Femur (tissue), 1 donor: Measurements from ENCODE around the gene PIP5K1B.

Experiments
- DNase-seq: peaks from one replicate; pipeline ENCODE4 v3.0.0-alpha.2; 2017

PIP5K1B gene

GRCh38 chr9:68740561-68740960 is 35.5 kb downstream of the PIP5K1B start:
- no peak for DNase-seq

- no peak for DNase-seq
These were observed 36.2 kb downstream of the PIP5K1B start for GRCh38 chr9:68741234-68741633.

GRCh38 chr9:68741704-68742332 is 36.8 kb downstream of the PIP5K1B start:
- no peak for DNase-seq

- DNase-seq: no peak
These were observed 37.3 kb downstream of the PIP5K1B start for GRCh38 chr9:68742333-68742730.

- DNase-seq: no peak
These were observed 39.4 kb downstream of the PIP5K1B start for GRCh38 chr9:68744426-68744825.

- DNase-seq: no peak
These were observed 41.5 kb downstream of the PIP5K1B start for GRCh38 chr9:68746525-68746924.

- no peak for DNase-seq
These were observed 42.0 kb downstream of the PIP5K1B start for GRCh38 chr9:68747043-68747533.

GRCh38 chr9:68749135-68749534 is 44.1 kb downstream of the PIP5K1B start:
- DNase-seq: no peak

- no peak for DNase-seq
These were observed 44.6 kb downstream of the PIP5K1B start for GRCh38 chr9:68749579-68750159.

GRCh38 chr9:68750255-68750654 is 45.2 kb downstream of the PIP5K1B start:
- DNase-seq: no peak

- no peak for DNase-seq
These were observed 45.7 kb downstream of the PIP5K1B start for GRCh38 chr9:68750786-68751185.

GRCh38 chr9:68751556-68751955 is 46.5 kb downstream of the PIP5K1B start:
- no peak for DNase-seq

- no peak for DNase-seq
These were observed 50.0 kb downstream of the PIP5K1B start for GRCh38 chr9:68755051-68755450.

- no peak for DNase-seq
These were observed 50.7 kb downstream of the PIP5K1B start for GRCh38 chr9:68755752-68756151.

GRCh38 chr9:68759981-68760673 is 55.1 kb downstream of the PIP5K1B start:
- DNase-seq: no peak

- no peak for DNase-seq
These were observed 55.8 kb downstream of the PIP5K1B start for GRCh38 chr9:68760674-68761333.

- no peak for DNase-seq
These were observed 57.5 kb downstream of the PIP5K1B start for GRCh38 chr9:68762570-68762969.

GRCh38 chr9:68763104-68763503 is 58.1 kb downstream of the PIP5K1B start:
- DNase-seq: no peak

- no peak for DNase-seq
These were observed 63.6 kb downstream of the PIP5K1B start for GRCh38 chr9:68768619-68769018.

GRCh38 chr9:68769852-68770251 is 64.8 kb downstream of the PIP5K1B start:
- DNase-seq: no peak

- DNase-seq: no peak
These were observed 66.3 kb downstream of the PIP5K1B start for GRCh38 chr9:68771376-68771775.

- no peak for DNase-seq
These were observed 70.1 kb downstream of the PIP5K1B start for GRCh38 chr9:68775003-68775730.
